ENCODE measurements around the gene PPDPF.

The PPDPF gene

DNA sequence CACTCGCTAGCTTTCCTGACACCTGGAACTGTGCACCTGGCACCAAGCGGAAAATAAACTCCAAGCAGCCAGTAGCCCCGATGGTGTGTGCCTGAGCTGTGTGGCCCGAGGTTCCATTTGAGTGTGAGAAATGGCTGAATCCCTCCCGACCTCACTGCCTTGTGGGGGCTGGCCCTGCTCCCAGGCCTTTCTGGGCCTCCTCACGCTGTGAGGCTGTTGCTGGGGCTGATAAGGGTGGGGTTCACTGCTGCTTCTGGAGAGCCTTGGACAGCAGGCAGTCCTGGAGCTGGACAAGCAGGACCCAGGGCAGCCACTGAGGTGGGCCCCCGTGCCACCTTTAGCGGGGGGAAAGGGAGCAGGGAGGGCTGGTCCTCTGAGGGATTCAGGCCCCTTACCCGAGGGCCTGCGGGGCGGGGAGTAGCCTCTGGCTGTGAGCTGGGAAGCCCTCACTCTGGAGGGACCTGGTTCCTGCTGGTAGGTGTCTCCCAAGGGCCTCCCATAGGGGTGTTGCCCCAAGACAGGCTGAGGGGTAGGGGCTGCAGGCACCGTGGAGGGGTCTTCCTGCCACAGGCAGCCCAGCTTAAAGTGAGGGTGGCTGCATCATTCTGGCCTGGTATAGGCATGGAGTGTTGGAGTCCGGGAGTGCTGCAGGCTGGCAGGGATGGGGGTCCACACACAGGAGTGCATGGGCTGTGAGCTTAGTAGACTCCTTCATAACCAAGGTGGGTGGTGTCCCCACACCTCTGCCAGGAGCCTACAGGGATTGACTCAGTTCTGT lies 1.7 kb downstream of the PPDPF start:
- no peak for DNase-seq

GRCh38 chr20:63522981-63523611 lies 2.5 kb downstream of the PPDPF start:
- no peak for DNase-seq

DNA sequence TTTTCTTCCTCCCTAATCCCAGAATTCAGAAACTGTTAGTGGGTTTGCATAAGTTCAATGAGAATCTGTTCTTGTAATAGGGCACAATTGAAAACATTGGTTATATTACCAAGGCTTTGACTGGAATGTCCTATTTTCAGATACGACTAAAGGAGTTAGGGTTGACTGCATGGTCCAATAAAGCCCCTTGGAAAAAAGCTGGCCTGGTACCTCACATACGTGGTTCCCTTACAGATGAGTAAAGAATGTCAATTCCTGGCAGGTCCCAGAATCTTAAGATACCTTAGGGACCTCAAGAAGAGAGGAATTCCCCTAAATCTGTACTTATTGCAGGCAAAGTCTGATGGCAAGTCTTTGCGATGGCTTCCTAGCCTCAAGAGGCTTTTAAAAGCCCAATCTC lies 4.6 kb downstream of the PPDPF start:
- no peak for DNase-seq

DNA sequence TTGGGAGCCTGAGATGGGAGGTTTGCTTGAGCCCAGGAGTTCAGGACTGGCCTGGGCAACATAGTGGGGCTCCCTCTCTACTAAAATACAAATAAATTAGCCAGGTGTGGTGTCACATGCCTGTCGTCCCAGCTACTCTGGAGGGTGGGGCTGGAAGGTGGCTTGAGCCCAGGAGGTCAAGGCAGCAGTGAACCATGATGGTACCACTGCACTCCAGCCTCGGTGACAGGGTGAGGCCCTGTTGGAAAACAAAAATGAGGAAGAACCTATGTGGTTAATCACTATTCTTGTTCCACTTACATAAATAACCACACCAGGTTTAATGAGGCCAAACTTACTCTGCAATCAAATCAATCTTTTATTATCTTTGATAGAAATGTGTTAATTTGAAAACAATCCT lies 5.4 kb downstream of the PPDPF start:
- DNase-seq, result no peak

- DNase-seq, result no peak
Observed at GRCh38 chr20:63527184-63527583, 6.6 kb downstream of the PPDPF start.

- no peak for DNase-seq
Observed at GRCh38 chr20:63529180-63529860, 8.8 kb downstream of the PPDPF start.

DNA sequence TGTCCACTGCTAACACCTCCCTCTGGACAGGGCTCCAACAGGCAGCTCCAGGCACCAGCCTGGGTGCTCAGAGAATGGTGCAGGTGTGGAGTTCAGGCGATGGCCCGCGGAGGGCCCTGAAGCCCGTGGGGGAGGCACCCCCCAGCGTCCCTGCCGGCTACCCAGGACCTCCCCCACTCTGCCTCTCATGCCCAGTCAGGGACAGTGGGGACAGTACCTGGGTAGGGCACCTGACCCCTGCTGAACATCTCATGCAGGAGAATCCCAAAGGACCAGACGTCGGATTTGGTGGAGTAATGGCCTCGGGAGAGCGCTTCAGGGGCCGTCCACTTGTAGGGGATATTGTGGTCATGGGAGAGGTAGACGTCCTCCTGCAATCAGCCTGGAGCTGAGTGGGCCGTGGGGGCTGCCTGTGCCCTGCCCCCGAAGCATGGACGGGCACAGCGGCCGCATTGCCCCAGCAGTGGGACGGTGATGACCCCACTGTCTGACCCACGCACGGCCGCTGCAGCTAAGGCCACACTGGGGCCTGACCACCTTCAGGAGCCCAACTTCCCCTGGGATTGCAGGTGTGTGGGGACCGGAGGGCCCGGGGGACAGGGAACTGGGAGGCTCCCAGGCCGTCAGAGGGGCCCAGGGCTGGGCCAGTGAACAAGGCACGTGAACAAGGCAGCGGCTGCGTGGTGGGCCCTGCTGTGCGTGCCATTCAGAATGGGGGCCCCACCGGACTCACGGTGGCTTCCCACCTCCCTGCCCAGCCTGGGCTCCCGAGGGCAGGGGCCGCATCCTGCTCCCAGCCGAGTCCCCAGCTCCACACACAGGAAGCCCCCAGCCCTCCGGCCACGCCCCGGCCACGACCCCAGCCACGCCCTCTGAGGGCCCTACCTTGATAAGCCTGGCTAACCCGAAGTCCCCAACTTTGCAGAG lies 9.6 kb downstream of the PPDPF start:
- DNase-seq, result no peak

GRCh38 chr20:63530788-63531160 lies 10.2 kb downstream of the PPDPF start:
- DNase-seq, result no peak

GRCh38 chr20:63531686-63532448 lies 11.3 kb downstream of the PPDPF start:
- DNase-seq, result no peak

DNA sequence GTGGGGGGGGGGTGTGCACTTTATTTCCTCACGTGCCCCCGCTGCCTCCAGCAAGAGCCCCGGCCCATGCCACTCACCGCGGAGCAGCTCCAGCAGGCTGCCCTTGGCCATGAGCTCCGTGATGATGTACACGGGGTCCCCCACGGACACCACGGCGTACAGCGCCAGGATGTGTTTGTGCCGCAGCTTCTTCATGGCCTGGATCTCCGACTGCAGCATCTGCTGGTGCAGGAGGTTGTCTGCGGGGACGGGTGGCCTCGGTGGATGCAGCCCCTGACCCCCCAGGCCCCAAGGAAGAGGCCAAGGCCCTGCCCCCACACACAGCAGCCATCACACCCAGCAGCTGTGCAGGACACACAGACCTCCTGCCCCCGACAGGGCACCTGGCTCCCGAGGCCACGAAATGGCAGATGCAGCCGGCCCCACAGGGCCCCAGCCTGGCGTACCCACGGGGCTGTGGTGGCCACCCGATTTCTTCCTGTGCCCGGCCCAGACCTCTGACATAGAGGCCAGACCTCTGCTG lies 11.9 kb downstream of the PPDPF start:
- DNase-seq, result no peak

DNA sequence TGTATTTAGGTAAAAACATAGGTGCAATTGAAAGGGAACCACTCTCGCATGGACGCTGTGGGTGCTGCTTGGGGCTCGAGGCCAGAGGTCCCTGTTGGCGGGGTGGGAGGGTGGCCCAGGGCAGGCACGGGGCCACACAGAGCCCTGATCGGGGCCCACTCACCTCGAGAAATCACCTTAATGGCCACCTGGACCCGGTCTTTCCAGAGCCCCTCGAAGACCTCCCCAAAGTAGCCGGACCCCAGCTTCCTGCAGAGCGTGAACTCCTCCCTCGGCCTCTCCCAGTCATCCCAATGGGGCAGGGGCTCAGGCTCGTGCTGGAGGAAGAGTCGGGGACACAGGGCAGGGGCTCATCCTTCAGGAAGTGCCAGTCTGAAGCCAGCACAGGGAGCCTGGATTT lies 12.8 kb downstream of the PPDPF start:
- DNase-seq, result no peak

GRCh38 chr20:63533871-63534393 lies 13.4 kb downstream of the PPDPF start:
- DNase-seq, result no peak

DNA sequence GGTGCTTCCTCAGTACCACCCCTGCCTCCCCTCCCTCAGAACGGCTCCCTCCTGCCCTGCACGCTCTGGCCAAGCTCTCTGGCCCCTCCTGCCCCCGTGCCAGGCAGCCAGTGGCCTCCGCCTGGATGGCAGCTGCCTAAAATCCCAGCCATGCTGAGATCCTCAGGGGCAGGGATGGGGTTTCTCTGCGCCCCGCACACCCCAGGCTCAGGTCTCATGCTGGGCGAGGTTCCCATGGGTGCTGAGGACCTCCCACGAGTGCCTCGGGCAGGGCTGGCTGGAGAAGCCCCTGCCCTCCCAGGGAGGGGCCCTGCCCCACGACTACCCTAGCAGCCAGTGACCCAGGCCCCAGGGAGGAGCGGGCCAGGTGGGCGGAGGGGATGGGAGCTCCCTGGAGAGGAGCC lies 13.9 kb downstream of the PPDPF start:
- no peak for DNase-seq

DNA sequence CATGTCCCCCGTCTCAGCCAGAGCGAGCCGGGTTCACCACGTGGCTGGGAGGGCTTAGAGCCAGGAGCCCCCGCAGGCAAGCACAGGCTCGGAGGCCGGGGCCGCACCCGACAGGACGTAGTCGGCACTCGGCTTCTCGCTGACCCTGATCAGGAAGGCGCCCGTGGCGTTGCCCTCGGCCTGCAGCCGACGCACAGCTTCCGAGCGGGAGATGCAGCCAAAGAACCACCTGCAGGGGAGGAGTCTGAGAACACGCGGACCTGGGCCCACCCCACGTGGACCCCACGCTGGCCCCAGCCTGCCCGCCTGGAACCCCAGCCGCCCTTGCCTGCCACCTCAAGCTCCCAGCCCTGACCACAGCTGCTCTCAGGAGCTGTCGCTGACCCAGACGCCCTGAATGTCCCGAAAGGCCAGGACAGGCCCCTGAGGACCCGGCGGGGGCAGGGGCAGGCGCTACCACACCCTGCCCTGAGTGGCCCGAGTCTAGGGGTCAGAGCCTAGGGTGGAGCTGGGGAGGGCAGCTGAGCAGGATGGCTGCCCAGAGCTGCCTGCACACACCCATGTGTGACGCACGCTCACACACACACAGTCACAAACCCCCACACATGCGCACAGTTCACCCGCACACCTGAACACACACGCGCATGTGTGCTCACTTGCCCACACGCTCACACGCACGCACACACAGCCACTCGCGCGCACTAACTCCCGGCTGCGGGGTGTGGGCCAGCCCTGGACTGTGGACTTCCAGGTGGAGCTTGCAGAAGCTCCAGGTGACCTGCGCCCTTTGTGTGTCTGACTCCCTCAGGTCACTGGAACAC lies 14.5 kb downstream of the PPDPF start:
- no peak for DNase-seq

GRCh38 chr20:63536241-63536977 lies 15.8 kb downstream of the PPDPF start:
- DNase-seq, result no peak

DNA sequence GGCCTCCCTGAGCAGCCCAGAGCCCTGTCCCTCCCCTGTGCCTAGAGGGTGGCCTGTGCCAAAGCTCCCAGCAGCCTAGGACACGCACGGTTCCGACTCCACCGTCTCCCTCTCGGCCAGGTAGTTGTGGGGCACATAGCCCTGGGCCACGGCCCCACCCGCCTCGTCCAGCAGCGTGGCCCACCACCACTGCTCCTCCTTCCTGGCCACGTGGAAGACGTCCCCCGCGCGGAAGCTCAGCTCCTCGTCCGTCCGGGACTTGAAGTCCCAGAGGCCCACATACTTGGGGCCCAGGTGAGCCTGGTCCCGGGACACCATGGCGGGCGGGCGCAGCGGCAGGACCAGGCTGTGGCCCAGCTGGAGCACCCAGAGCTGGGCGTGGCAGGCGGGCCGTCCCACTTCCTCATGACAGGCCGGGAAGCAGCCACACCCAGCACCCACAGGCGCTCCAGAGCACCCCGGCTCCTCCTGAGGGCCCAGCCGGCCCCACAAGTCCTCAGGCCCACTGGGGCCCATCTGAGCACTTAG lies 16.5 kb downstream of the PPDPF start, which contains the start of gene PTK6:
Gene PTK6, minus strand, starts transcription at position 380 of the 528 bp plus-strand sequence. Its CDS starts 62 bp downstream, at position 318.
- DNase-seq, result no peak

DNA sequence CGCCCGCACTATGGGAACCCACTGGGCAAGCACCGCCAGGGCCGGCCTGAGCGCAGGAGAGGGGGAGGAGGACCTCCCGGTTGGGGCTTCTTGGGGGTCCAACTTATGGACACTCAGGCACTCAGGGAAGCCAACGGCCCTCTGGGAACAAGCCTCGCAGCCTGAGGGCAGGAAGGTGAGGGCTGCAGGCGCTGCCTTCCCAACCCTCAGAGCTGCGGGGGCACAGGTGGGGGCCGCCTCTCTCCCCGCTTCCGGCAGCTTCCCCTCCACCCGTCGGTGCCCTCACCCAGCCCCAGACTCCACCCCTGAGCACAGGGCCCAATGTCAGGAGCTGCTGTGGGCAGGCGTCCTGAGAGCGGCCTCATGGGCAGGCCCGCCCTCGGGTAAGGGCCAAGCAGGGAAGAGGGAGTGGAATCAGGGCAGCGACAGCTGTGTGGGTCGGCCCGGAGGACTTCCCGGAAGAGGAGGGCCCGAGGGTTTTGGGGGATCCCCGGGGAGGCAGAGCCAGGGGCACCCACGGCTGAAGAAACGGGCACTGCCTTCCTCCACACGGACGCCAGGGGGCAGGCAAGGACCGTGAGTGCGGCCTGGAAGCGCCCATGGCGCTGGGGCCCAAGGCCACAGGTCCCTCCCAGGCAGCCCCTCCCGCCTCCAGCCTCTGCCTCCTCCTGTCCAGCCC lies 17.1 kb downstream of the PPDPF start:
- peak; percentile 92 for DNase-seq

GRCh38 chr20:63538204-63539091 lies 17.9 kb downstream of the PPDPF start:
- DNase-seq, result peak; percentile 39

All from central memory CD4-positive, alpha-beta T cell (primary cell).